ENCODE measurements around the gene NOS3. TPM values are rescaled to one million over a fixed set of nuclear protein-coding genes. Genes with fewer than 3 reads are reported as not detected.

The NOS3 gene
- total and polyA plus RNA-seq, 10 donors: 11.9 to 455 (median 164) TPM

DNA sequence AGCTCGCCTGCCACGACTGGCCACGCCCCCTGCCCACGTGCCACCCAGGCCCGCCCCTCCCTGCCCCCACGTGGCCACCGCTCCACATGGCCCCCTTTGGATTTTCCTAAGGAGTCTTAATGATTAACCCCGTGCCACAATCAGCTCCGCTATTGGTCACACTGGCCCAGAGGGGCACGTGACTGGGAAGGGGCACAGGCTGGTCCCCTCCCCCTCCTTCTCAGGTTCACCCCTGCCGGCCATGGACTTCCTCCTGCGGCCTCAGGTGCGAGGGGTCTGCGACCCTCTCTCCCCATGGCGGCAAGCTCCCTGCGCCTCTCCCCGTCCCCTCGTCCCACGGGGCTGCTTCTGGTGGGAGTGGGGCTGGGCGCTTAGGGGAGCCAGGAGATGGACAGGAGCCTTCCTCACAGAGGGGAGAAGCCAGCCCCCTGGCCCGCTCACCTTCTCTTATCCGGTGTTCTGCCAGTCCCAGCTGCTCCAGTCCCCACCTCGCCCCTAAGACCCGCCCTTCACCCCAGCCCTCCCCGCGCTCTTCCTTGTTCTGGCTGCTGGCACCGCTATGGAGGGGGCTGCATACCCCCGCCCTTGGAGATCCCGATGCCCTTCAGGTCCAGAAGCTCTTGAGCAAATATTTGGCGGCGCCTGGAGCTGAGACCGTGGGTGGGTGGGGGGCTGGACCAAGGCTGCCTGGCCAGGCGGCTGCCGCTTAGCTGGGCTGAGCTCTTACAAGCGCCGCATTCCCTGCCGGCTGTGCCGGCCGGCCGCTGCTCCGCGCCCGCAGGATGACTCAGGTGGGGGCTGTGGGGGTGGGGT, 71.8 kb downstream of the NOS3 start:
- H3K27me3 ChIP-seq (replicated peaks in 1 of 7): no peaks in the 10 kb centered on the region
- WGBS, 5 donors: 81 to 88% (median 83%) methylated on average over 33 to 43 of the region's 43 CpGs
- H3K36me3 ChIP-seq: peaks cover 0 to 60% (median 38%) of the 10 kb centered on the region in 6 donors
- H3K27ac ChIP-seq: peak overlapping the region in 1 of 8 donors; percentile 7
- intact Hi-C loops (cut with DNase I; ENCODE audit: low total_unique reads): no loop called here
- H3K4me3 ChIP-seq: no peak overlapping the region
- no peaks in the 10 kb centered on the region for H3K9me3 ChIP-seq
- no peak for DNase-seq
- peaks cover 15 to 52% (median 37%) of the 10 kb centered on the region in 6 donors for H3K4me1 ChIP-seq
- TF ChIP-seq, protein P1, sequence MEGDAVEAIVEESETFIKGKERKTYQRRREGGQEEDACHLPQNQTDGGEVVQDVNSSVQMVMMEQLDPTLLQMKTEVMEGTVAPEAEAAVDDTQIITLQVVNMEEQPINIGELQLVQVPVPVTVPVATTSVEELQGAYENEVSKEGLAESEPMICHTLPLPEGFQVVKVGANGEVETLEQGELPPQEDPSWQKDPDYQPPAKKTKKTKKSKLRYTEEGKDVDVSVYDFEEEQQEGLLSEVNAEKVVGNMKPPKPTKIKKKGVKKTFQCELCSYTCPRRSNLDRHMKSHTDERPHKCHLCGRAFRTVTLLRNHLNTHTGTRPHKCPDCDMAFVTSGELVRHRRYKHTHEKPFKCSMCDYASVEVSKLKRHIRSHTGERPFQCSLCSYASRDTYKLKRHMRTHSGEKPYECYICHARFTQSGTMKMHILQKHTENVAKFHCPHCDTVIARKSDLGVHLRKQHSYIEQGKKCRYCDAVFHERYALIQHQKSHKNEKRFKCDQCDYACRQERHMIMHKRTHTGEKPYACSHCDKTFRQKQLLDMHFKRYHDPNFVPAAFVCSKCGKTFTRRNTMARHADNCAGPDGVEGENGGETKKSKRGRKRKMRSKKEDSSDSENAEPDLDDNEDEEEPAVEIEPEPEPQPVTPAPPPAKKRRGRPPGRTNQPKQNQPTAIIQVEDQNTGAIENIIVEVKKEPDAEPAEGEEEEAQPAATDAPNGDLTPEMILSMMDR (IDR thresholded peaks at IDR 0.05 in 8 of 11, conservative IDR thresholded peaks at IDR 0.05 in 3 of 11): no peak
- TF ChIP-seq POLR2A (IDR thresholded peaks at IDR 0.05): no peak
- no peak for TF ChIP-seq POLR2AphosphoS5 (IDR thresholded peaks at IDR 0.05)

DNA sequence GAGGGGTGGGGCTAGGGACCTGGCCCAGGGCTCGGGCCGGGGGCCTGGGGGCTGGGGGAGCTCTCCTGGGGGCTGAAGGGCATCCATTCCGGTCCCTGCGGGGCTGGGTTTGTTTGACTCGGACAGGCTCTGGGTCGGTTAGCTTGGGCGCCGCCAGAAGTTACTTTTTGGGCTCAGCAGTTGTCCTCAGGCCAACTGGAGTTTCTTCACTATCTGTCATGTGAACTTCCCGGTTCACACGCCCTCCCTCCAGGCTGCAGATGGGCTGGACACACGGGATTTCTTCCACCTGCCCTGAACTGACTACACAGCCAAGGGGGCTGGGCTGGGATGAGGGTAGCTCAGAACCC, 72.4 kb downstream of the NOS3 start:
- H3K36me3 ChIP-seq: peaks cover 0 to 66% (median 44%) of the 10 kb centered on the region in 6 donors
- no peak for DNase-seq
- TF ChIP-seq, protein P1 (IDR thresholded peaks at IDR 0.05 in 8 of 11, conservative IDR thresholded peaks at IDR 0.05 in 3 of 11): no peak
- TF ChIP-seq POLR2A (IDR thresholded peaks at IDR 0.05) (no peak), POLR2AphosphoS5 (IDR thresholded peaks at IDR 0.05) (no peak)
- H3K27me3 ChIP-seq (replicated peaks in 1 of 7): no peaks in the 10 kb centered on the region
- intact Hi-C loops (cut with DNase I; ENCODE audit: low total_unique reads): no loop called here
- H3K4me3 ChIP-seq: no peak overlapping the region
- no peaks in the 10 kb centered on the region for H3K9me3 ChIP-seq
- H3K27ac ChIP-seq: peak overlapping the region in 1 of 8 donors; percentile 7
- 80 to 94% (median 87%) methylated on average over 10 to 11 of the region's 11 CpGs for WGBS, 5 donors
- peaks cover 15 to 50% (median 36%) of the 10 kb centered on the region in 6 donors for H3K4me1 ChIP-seq

Other genes starting within 250 kb of the NOS3 start
- gene TMEM176B, start 190.7 kb upstream of the NOS3 start, total RNA-seq: 100 to 1,000 TPM in 3 of 7 donors, 10 to 100 TPM in 4; 56.1 to 107 (median 75.5) TPM
- 100 to 1,000 TPM in 1 of 3 donors, 10 to 100 TPM in 2; 70.0 to 101 (median 88.9) TPM for gene TMEM176B, start 190.7 kb upstream of the NOS3 start, polyA plus RNA-seq
- gene TMEM176A, start 190.2 kb upstream of the NOS3 start, total RNA-seq: 10 to 100 TPM; 28.6 to 84.6 (median 57.1) TPM
- 10 to 100 TPM; 52.5 to 77.9 (median 62.9) TPM for gene TMEM176A, start 190.2 kb upstream of the NOS3 start, polyA plus RNA-seq
- 1 to 10 TPM in 2 of 7 donors, under 1 TPM in 3, not detected in 2; 0.36 to 2.5 (median 0.79) TPM for gene AOC1, start 138.5 kb upstream of the NOS3 start, total RNA-seq
- gene AOC1, start 138.5 kb upstream of the NOS3 start, polyA plus RNA-seq: 1 to 10 TPM in 1 of 3 donors, under 1 TPM in 2; 0.03 to 1.1 (median 0.39) TPM
- 1 to 10 TPM; 1.6 to 5.1 (median 2.8) TPM for gene KCNH2, start 12.7 kb upstream of the NOS3 start, total RNA-seq
- gene KCNH2, start 12.7 kb upstream of the NOS3 start, polyA plus RNA-seq: 1 to 10 TPM in 2 of 3 donors, under 1 TPM in 1; 0.67 to 2.5 (median 1.3) TPM
- 1 to 10 TPM in 6 of 7 donors, under 1 TPM in 1; 0.66 to 3.8 (median 2.8) TPM for gene ATG9B, start 33.5 kb downstream of the NOS3 start, total RNA-seq
- 1 to 10 TPM; 1.8 to 3.7 (median 1.9) TPM for gene ATG9B, start 33.5 kb downstream of the NOS3 start, polyA plus RNA-seq
- 10 to 100 TPM; 22.5 to 42.6 (median 29.1) TPM for gene ABCB8, start 37.4 kb downstream of the NOS3 start, total RNA-seq
- gene ABCB8, start 37.4 kb downstream of the NOS3 start, polyA plus RNA-seq: 10 to 100 TPM; 12.9 to 21.1 (median 17.2) TPM
- 1 to 10 TPM; 1.5 to 5.0 (median 2.9) TPM for gene ASIC3, start 57.5 kb downstream of the NOS3 start, total RNA-seq
- gene ASIC3, start 57.5 kb downstream of the NOS3 start, polyA plus RNA-seq: 1 to 10 TPM; 1.1 to 3.7 (median 2.6) TPM
- gene CDK5, start 66.9 kb downstream of the NOS3 start, total RNA-seq: 10 to 100 TPM in 4 of 7 donors, 1 to 10 TPM in 3; 7.5 to 17.9 (median 11.2) TPM
- gene CDK5, start 66.9 kb downstream of the NOS3 start, polyA plus RNA-seq: 10 to 100 TPM in 1 of 3 donors, 1 to 10 TPM in 2; 6.3 to 10.1 (median 9.2) TPM
- 100 to 1,000 TPM in 1 of 7 donors, 10 to 100 TPM in 6; 58.9 to 112 (median 85.2) TPM for gene SLC4A2, start 68.6 kb downstream of the NOS3 start, total RNA-seq
- 100 to 1,000 TPM in 1 of 3 donors, 10 to 100 TPM in 2; 43.9 to 122 (median 99.4) TPM for gene SLC4A2, start 68.6 kb downstream of the NOS3 start, polyA plus RNA-seq
- 100 to 1,000 TPM in 1 of 7 donors, 10 to 100 TPM in 6; 72.9 to 102 (median 77.6) TPM for gene FASTK, start 89.8 kb downstream of the NOS3 start, total RNA-seq
- 100 to 1,000 TPM in 2 of 3 donors, 10 to 100 TPM in 1; 83.9 to 183 (median 136) TPM for gene FASTK, start 89.8 kb downstream of the NOS3 start, polyA plus RNA-seq
- gene TMUB1, start 92.5 kb downstream of the NOS3 start, total RNA-seq: 10 to 100 TPM; 27.1 to 47.8 (median 38.2) TPM
- gene TMUB1, start 92.5 kb downstream of the NOS3 start, polyA plus RNA-seq: 10 to 100 TPM; 43.0 to 73.4 (median 45.9) TPM
- gene AGAP3, start 95.5 kb downstream of the NOS3 start, total RNA-seq: 10 to 100 TPM; 43.2 to 94.4 (median 73.0) TPM
- 10 to 100 TPM; 21.8 to 79.1 (median 51.2) TPM for gene AGAP3, start 95.5 kb downstream of the NOS3 start, polyA plus RNA-seq
- not detected for gene GBX1, start 176.7 kb downstream of the NOS3 start, total RNA-seq
- not detected for gene GBX1, start 176.7 kb downstream of the NOS3 start, polyA plus RNA-seq
- gene ASB10, start 196.2 kb downstream of the NOS3 start, total RNA-seq: not detected
- not detected for gene ASB10, start 196.2 kb downstream of the NOS3 start, polyA plus RNA-seq
- not detected for gene H2BK1, start 219.5 kb downstream of the NOS3 start, total RNA-seq
- under 1 TPM in 1 of 3 donors, not detected in 2; 0.24 TPM for gene H2BK1, start 219.5 kb downstream of the NOS3 start, polyA plus RNA-seq
- gene ABCF2, start 236.2 kb downstream of the NOS3 start, total RNA-seq: 10 to 100 TPM; 22.7 to 30.0 (median 29.8) TPM
- gene ABCF2, start 236.2 kb downstream of the NOS3 start, polyA plus RNA-seq: 10 to 100 TPM in 2 of 3 donors, 1 to 10 TPM in 1; 9.2 to 19.3 (median 12.9) TPM
- gene CHPF2, start 241.5 kb downstream of the NOS3 start, total RNA-seq: 10 to 100 TPM; 39.9 to 55.4 (median 47.6) TPM
- 10 to 100 TPM; 16.3 to 30.0 (median 27.8) TPM for gene CHPF2, start 241.5 kb downstream of the NOS3 start, polyA plus RNA-seq

All from spleen (tissue), 11 donors.